HepG2 (cell line): ENCODE data around the gene PDZK1. TPM values are rescaled to one million over a fixed set of nuclear protein-coding genes. Genes with fewer than 3 reads are reported as not detected.
A peak's percentile ranks its signal among the peaks of the same experiment; 100 is the strongest.

Source experiments
- ATAC-seq: fragments of 200-7000 bp; cut with Tn5 transposase; 3 replicates; pipeline ENCODE4 v1.9.1; 2020; ENCODE audit warnings: mild to moderate bottlenecking, moderate library complexity
- BruUV-seq: library from RNA; stranded (reverse); fragments of 400-500 nt; replicated peaks from 2 replicates; lab custom pipeline; 2021; lab: Mats Ljungman, UMichigan
- CTCF ChIA-PET: fragments of 300-600 bp; formaldehyde crosslinking; extraction: SDS; loops from one replicate; lab custom pipeline; 2021; ENCODE audit warnings: low total read pairs, inconsistent platforms, low intra/inter-chr PET ratio; lab: Yijun Ruan, JAX
- POLR2A ChIA-PET: fragments of 350-600 bp; sonication (Branson Sonifier 250); formaldehyde crosslinking; loops from one replicate; lab custom pipeline; 2020; ENCODE audit warnings: antibody characterized with exemption, inconsistent platforms; lab: Yijun Ruan, JAX
- DNase-seq: peaks from one replicate; pipeline ENCODE4 v3.0.0-alpha.2; 2015; ENCODE audit warnings: low spot score
- FAIRE-seq: peaks from 3 replicates; lab custom pipeline; 2011; peaks lifted over from hg19 to GRCh38; lab: Jason Lieb, UNC
- H2AFZ ChIP-seq: one replicate; pipeline ENCODE4 v1.6.1; 2011; ENCODE audit warnings: low read length, inconsistent platforms
- H3K27ac ChIP-seq: fragments of 300-600 bp; 3 replicates; pipeline ENCODE4 v1.8.0; 2011; ENCODE audit warnings: mixed run types, mild to moderate bottlenecking, mixed read lengths, low read length, inconsistent platforms; ENCODE audit not compliant: insufficient read depth; ENCODE audit errors: extremely low read length
- H3K27me3 ChIP-seq, 2 experiments: fragments of 200-600 bp in 1 of 2; 2 replicates in 1 of 2; 3 replicates in 1 of 2; pipeline versions ENCODE4 v1.6.0 to v1.8.0; 2011; ENCODE audit warnings: low read length in 2 of 2, mild to moderate bottlenecking in 2 of 2, moderate library complexity in 2 of 2, inconsistent platforms in 1 of 2; ENCODE audit not compliant: insufficient read depth in 2 of 2, control insufficient read depth in 1 of 2
- H3K36me3 ChIP-seq, 2 experiments: fragments of 200-600 bp in 1 of 2; replicated peaks in 1 of 2; 2 replicates in 1 of 2; 3 replicates in 1 of 2; pipeline versions ENCODE4 v1.5.1 to v1.8.0; 2011; ENCODE audit warnings: low read length in 2 of 2, inconsistent platforms in 1 of 2; ENCODE audit not compliant: insufficient read depth in 2 of 2, control insufficient read depth in 1 of 2
- H3K4me1 ChIP-seq: 2 replicates; pipeline ENCODE4 v1.5.1; 2012; ENCODE audit warnings: low read length, inconsistent platforms; ENCODE audit not compliant: insufficient read depth
- H3K4me2 ChIP-seq: 2 replicates; pipeline ENCODE4 v1.6.0; 2011; ENCODE audit warnings: low read depth, low read length, inconsistent platforms
- H3K4me3 ChIP-seq, 3 experiments: fragments of 200-600 bp in 1 of 3; sonication (generic), shearing (Covaris generic) in 1 of 3; replicated peaks in 1 of 3; 2 replicates each; pipeline ENCODE4 v1.5.1; 2011 to 2016; ENCODE audit warnings: low read length in 3 of 3, inconsistent platforms in 2 of 3, low read depth in 2 of 3, mild to moderate bottlenecking in 2 of 3, control low read depth in 1 of 3, mixed read lengths in 1 of 3; ENCODE audit not compliant: insufficient read depth in 1 of 3
- H3K79me2 ChIP-seq: one replicate; pipeline ENCODE4 v1.6.1; 2011; ENCODE audit warnings: low read length, inconsistent platforms; ENCODE audit not compliant: insufficient read depth
- H3K9ac ChIP-seq: 2 replicates; pipeline ENCODE4 v1.6.0; 2011; ENCODE audit warnings: mild to moderate bottlenecking, low read depth, low read length, inconsistent platforms; ENCODE audit not compliant: insufficient read depth
- H3K9me3 ChIP-seq: 2 replicates; pipeline ENCODE4 v1.5.1; 2012; ENCODE audit warnings: mild to moderate bottlenecking, low read length
- H4K20me1 ChIP-seq: 2 replicates; pipeline ENCODE4 v1.6.0; 2011; ENCODE audit warnings: inconsistent platforms, mild to moderate bottlenecking, low read length, moderate library complexity; ENCODE audit not compliant: insufficient read depth
- ARID4A ChIP-seq: sonication (generic); formaldehyde crosslinking; IDR thresholded peaks from 2 replicates; pipeline ENCODE4 v1.5.0; 2020; ENCODE audit warnings: mild to moderate bottlenecking, missing genetic modification reagents, borderline replicate concordance
- FOXC1 ChIP-seq: sonication (generic); formaldehyde crosslinking; IDR thresholded peaks from 2 replicates; pipeline ENCODE4 v1.8.0; 2022; ENCODE audit warnings: mild to moderate bottlenecking, missing genetic modification reagents, borderline replicate concordance
- HNRNPUL1 ChIP-seq: fragments of 200-400 bp; formaldehyde crosslinking; IDR thresholded peaks from 2 replicates; pipeline ENCODE4 v1.6.1; 2017; ENCODE audit warnings: low read depth, mild to moderate bottlenecking, low read length, moderate library complexity
- MAF1 ChIP-seq: sonication (generic); formaldehyde crosslinking; IDR thresholded peaks from 2 replicates; pipeline ENCODE4 v1.5.0; 2020; ENCODE audit warnings: missing genetic modification reagents, borderline replicate concordance
- MIER2 ChIP-seq: IDR thresholded peaks from 2 replicates; pipeline ENCODE4 v1.6.1; 2016; ENCODE audit warnings: missing biosample characterization, missing genetic modification reagents
- MXI1 ChIP-seq: IDR thresholded peaks from 3 replicates; pipeline ENCODE4 v1.6.1; 2012; ENCODE audit warnings: low read depth, low read length, inconsistent platforms, borderline replicate concordance
- NCOA5 ChIP-seq: sonication (generic); formaldehyde crosslinking; IDR thresholded peaks from 2 replicates; pipeline ENCODE4 v1.4.0; 2020; ENCODE audit warnings: missing genetic modification reagents
- PRDM15 ChIP-seq: sonication (generic); formaldehyde crosslinking; IDR thresholded peaks from 2 replicates; pipeline ENCODE4 v1.4.0; 2020; ENCODE audit warnings: missing genetic modification reagents
- SALL1 ChIP-seq: sonication (generic); formaldehyde crosslinking; IDR thresholded peaks from 2 replicates; pipeline ENCODE4 v1.8.0; 2022; ENCODE audit warnings: mild to moderate bottlenecking, missing genetic modification reagents
- TAF15 ChIP-seq: fragments of 200-400 bp; formaldehyde crosslinking; IDR thresholded peaks from one replicate; pipeline ENCODE4 v1.6.1; 2018; ENCODE audit warnings: mild to moderate bottlenecking, low read depth, low read length; ENCODE audit not compliant: poor library complexity, severe bottlenecking
- TARDBP ChIP-seq: sonication (generic); formaldehyde crosslinking; IDR thresholded peaks from 2 replicates; pipeline ENCODE4 v1.8.0; 2022; ENCODE audit warnings: mild to moderate bottlenecking, missing genetic modification reagents
- TEAD2 ChIP-seq: sonication (generic); formaldehyde crosslinking; IDR thresholded peaks from 2 replicates; pipeline ENCODE4 v1.9.0; 2021; ENCODE audit warnings: missing genetic modification reagents
- TMF1 ChIP-seq: sonication (generic); formaldehyde crosslinking; IDR thresholded peaks from 2 replicates; pipeline ENCODE4 v1.8.1; 2022; ENCODE audit warnings: low read depth, missing genetic modification reagents
- TOPORS ChIP-seq: sonication (generic); formaldehyde crosslinking; IDR thresholded peaks from 2 replicates; pipeline ENCODE4 v1.8.0; 2023; ENCODE audit warnings: mild to moderate bottlenecking, missing genetic modification reagents
- ZNF670 ChIP-seq: sonication (generic); formaldehyde crosslinking; IDR thresholded peaks from 2 replicates; pipeline ENCODE4 v1.8.0; 2022; ENCODE audit warnings: mild to moderate bottlenecking, missing genetic modification reagents, borderline replicate concordance
- ZNF879 ChIP-seq: sonication (generic); formaldehyde crosslinking; IDR thresholded peaks from 2 replicates; pipeline ENCODE4 v1.8.1; 2023; ENCODE audit warnings: missing genetic modification reagents
- ZSCAN31 ChIP-seq: sonication (generic); formaldehyde crosslinking; IDR thresholded peaks from 2 replicates; pipeline ENCODE4 v1.5.0; 2020; ENCODE audit warnings: low read depth, mild to moderate bottlenecking, missing genetic modification reagents
- WGBS: methylation state at CpG from one replicate; pipeline ENCODE4 v1.1.6; 2017; ENCODE audit warnings: low lambda C conversion rate; 5-methylcytosine and 5-hydroxymethylcytosine counted together
- in situ Hi-C: cut with HindIII; loops from 2 replicates; pipeline ENCODE4 v1.10.0; 2017; ENCODE audit warnings: low pct_unique_long_range_greater_than_20kb; ENCODE audit not compliant: extremely low pct_ligation_motif_present
- intact Hi-C: fragments of 100-400 bp; cut with micrococcal nuclease; formaldehyde crosslinking; loops from one replicate; pipeline ENCODE4 v1.10.0; 2022; ENCODE audit not compliant: unreplicated experiment
- polyA plus RNA-seq, 8 experiments: library from polyadenylated mRNA; depleted of rRNA in 3 of 8; stranded (reverse) in 7 of 8; unstranded in 1 of 8; fragments of >200 nt; fragmentation: Illumina TruSeq in 4 of 8; extraction: Trizol in 4 of 8; gene quantifications; 2 replicates each; pipeline versions ENCODE4 v1.2.1 to v1.2.3, GENCODE V29; 2011 to 2016; ENCODE audit warnings: low read depth in 4 of 8, missing spikeins in 1 of 8, mixed read lengths in 1 of 8; ENCODE audit not compliant: insufficient read depth in 1 of 8
- total RNA-seq, 5 experiments: library from RNA; depleted of rRNA; stranded (reverse); fragments of >200 nt; fragmentation: Illumina TruSeq; extraction: Trizol; gene quantifications; 2 replicates each; pipeline ENCODE4 v1.2.3, GENCODE V29; 2016; ENCODE audit warnings: low read depth in 1 of 5

Gene PDZK1
- total and polyA plus RNA-seq, 2 of the 13 experiments (the other 11 are each of a cell fraction or from before 2014, with no cell fraction given): 16.2 to 46.4 TPM

GRCh38 chr1:145714524-145715111, 7.5 kb upstream of the PDZK1 start:
- peak; percentile 84 for DNase-seq
- peak overlapping the region; percentile 83 for H3K4me2 ChIP-seq
- POLR2A ChIA-PET: interaction anchor here (0.7 to 1.6 kb wide), 8 partner anchors 8 to 249 kb away, joined by 3 to 14 read pairs (median 4); partner anchors contain the start of gene PIAS3
- H3K36me3 ChIP-seq: no peaks in the 10 kb centered on the region
- peak overlapping the region; percentile 89 for H2AFZ ChIP-seq
- WGBS: 1% methylated on average over 5 of the region's 6 CpGs
- no peaks in the 10 kb centered on the region for H4K20me1 ChIP-seq
- H3K9me3 ChIP-seq: no peaks in the 10 kb centered on the region
- H3K9ac ChIP-seq: peak overlapping the region; percentile 66
- peak; percentile 83 for FAIRE-seq
- peak; percentile 83 for ATAC-seq
- H3K4me1 ChIP-seq: peaks cover 76% of the 10 kb centered on the region
- no peaks in the 10 kb centered on the region for H3K27me3 ChIP-seq
- in situ Hi-C loops: no loop called here
- intact Hi-C loops: loop anchor here (1.0 to 2.0 kb wide), 2 partner anchors 8 to 18 kb away; no protein-coding TSS in a partner anchor
- BruUV-seq: no TSS peak
- H3K27ac ChIP-seq: peak overlapping the region; percentile 90
- peak overlapping the region; percentile 28 to 53 (median 35); a peak in 4 of 6 replicates for H3K4me3 ChIP-seq
- CTCF ChIA-PET: no interaction called here
- no peaks in the 10 kb centered on the region for H3K79me2 ChIP-seq
- TF ChIP-seq MAF1 (no peak), SALL1 (CRISPR knock-in tag) (peak; percentile 87), TARDBP (CRISPR knock-in tag) (peak; percentile 49; the same call in 1 of the 2 replicates), TOPORS (CRISPR knock-in tag) (peak; percentile 70), ZNF879 (CRISPR knock-in tag) (peak; percentile 71; the same call in 1 of the 2 replicates), MIER2 (CRISPR knock-in tag) (peak; percentile 33; the same call in 1 of the 2 replicates), MXI1 (peak; percentile 35; the same call in 1 of the 3 replicates), ARID4A (peak; percentile 54; the same call in 1 of the 2 replicates), FOXC1 (CRISPR knock-in tag) (peak; percentile 90; the same call in 1 of the 2 replicates), TAF15 (no peak), ZNF670 (CRISPR knock-in tag) (peak; percentile 89), PRDM15 (peak; percentile 27; the same call in 1 of the 2 replicates), HNRNPUL1 (no peak), TMF1 (peak; percentile 44; the same call in 1 of the 2 replicates), TEAD2 (CRISPR knock-in tag) (no peak), NCOA5 (CRISPR knock-in tag) (no peak), ZSCAN31 (no peak)
